Measurements from ENCODE around the gene CUL3.
A peak's percentile ranks its signal among the peaks of the same experiment; 100 is the strongest.

Gene CUL3

DNA sequence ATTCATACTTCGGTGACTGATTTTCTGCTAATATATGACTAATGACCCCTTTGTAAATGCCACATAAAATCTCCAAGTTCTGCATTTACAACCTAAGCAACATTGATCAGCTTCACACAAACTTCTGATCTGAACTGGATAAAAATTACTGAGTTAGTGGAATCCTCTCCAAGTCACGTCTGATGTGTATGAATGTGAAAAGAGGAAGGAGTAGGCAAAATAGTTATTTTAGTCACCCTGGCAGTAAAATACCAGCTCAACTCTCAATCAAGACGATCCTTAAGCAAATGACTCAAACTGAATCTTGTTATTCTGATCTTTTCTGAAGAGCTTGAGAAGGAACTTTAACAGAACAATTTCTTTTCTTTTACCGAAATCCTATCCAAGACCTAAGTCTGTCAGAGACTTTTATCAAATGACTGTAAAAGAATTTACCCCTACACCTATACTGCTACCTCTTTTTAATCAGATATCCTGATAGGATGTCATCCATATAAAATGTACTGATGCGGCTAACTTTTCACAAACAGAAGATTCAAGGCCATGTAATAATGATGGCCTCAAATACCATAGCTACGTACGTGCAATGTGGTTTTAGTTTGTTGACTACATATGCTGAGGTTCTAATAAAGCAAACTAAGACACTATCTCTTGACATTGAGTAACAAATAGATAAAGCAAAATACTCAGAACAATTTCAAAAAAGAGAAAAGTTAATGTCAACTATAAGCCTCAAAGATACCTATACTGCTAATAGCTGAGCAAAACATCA is 23.7 kb downstream of the CUL3 start:
- no peak overlapping the region for H3K23ac ChIP-seq (ENCODE audit: low read length in 2 of 2)
- no peak overlapping the region for H2BK15ac ChIP-seq (ENCODE audit: low read depth, poor library complexity, severe bottlenecking)
- H3K79me1 ChIP-seq (replicated peaks; ENCODE audit: low read length, poor library complexity, severe bottlenecking) = peaks cover 3% of the 10 kb centered on the region
- H3K14ac ChIP-seq (ENCODE audit: low read length in 2 of 2) = no peak overlapping the region
- H3K4ac ChIP-seq (ENCODE audit: low read depth in 1 of 2, low read length in 2 of 2) = no peak overlapping the region
- H3K4me1 ChIP-seq (ENCODE audit: control insufficient read depth, insufficient read depth, low read depth, low read length) = no peaks in the 10 kb centered on the region
- DNase-seq = no peak
- no peak overlapping the region for H2BK120ac ChIP-seq (ENCODE audit: low read depth, low read length)
- no peak overlapping the region for H3K4me3 ChIP-seq (ENCODE audit: insufficient read depth in 1 of 2, low read depth in 1 of 2, low read length in 2 of 2)
- H3K27me3 ChIP-seq (ENCODE audit: control insufficient read depth in 1 of 2, insufficient read depth in 1 of 2, low read length in 2 of 2) = no peaks in the 10 kb centered on the region
- no peak overlapping the region for H3K4me2 ChIP-seq (ENCODE audit: low read length, poor library complexity, severe bottlenecking)
- H2BK5ac ChIP-seq (ENCODE audit: low read depth, low read length, poor library complexity, severe bottlenecking) = no peak overlapping the region
- H3K36me3 ChIP-seq (ENCODE audit: control insufficient read depth in 1 of 2, insufficient read depth in 2 of 2, low read depth in 1 of 2, low read length in 2 of 2) = peaks cover 0 to 10% of the 10 kb centered on the region in 2 experiments
- H3K9ac ChIP-seq (ENCODE audit: low read length) = no peak overlapping the region
- H2BK12ac ChIP-seq (ENCODE audit: low read length in 2 of 2) = no peak overlapping the region
- H2AK5ac ChIP-seq (ENCODE audit: low read length, severe bottlenecking) = no peak overlapping the region
- no peak overlapping the region for H4K91ac ChIP-seq (ENCODE audit: low read length)
- 72% methylated on average over 6 of the region's 7 CpGs for WGBS
- no peak overlapping the region for H2AFZ ChIP-seq (ENCODE audit: low read depth, low read length)
- no peak overlapping the region for H3K27ac ChIP-seq (ENCODE audit: low read length, poor library complexity, severe bottlenecking)
- no peak overlapping the region for H3K18ac ChIP-seq (ENCODE audit: low read depth in 1 of 2, low read length in 2 of 2)
- H3K9me3 ChIP-seq (ENCODE audit: control insufficient read depth, low read length) = peaks cover 5% of the 10 kb centered on the region
- H4K8ac ChIP-seq (ENCODE audit: low read length) = no peak overlapping the region

DNA sequence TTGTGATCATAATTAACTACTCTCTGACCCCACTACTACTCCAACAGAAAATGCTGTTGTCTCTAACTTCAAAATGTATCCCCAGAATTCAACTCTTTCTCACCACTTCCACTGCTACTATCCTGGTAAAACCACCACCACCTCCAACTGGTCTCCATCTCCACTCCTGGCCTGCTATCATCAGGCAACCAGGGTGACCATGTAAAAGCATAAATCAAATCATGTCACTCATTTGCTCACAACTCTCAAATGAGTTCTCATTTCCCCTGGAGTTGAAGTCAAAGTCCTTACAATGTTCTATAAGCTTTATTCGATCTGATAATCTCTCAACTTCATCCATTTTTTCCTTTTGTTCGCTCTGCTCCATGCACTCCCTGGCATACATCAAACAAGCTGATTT is 24.6 kb downstream of the CUL3 start:
- H3K9me3 ChIP-seq (ENCODE audit: control insufficient read depth, low read length) = no peaks in the 10 kb centered on the region
- peaks cover 3% of the 10 kb centered on the region for H3K79me1 ChIP-seq (replicated peaks; ENCODE audit: low read length, poor library complexity, severe bottlenecking)
- no peaks in the 10 kb centered on the region for H3K4me1 ChIP-seq (ENCODE audit: control insufficient read depth, insufficient read depth, low read depth, low read length)
- no peak overlapping the region for H3K27ac ChIP-seq (ENCODE audit: low read length, poor library complexity, severe bottlenecking)
- DNase-seq = no peak
- no peak overlapping the region for H3K23ac ChIP-seq (ENCODE audit: low read length in 2 of 2)
- no peak overlapping the region for H4K8ac ChIP-seq (ENCODE audit: low read length)
- WGBS = 99% methylated on average over 2 of the region's 2 CpGs
- H3K18ac ChIP-seq (ENCODE audit: low read depth in 1 of 2, low read length in 2 of 2) = no peak overlapping the region
- no peak overlapping the region for H3K4ac ChIP-seq (ENCODE audit: low read depth in 1 of 2, low read length in 2 of 2)
- no peaks in the 10 kb centered on the region for H3K27me3 ChIP-seq (ENCODE audit: control insufficient read depth in 1 of 2, insufficient read depth in 1 of 2, low read length in 2 of 2)
- H3K9ac ChIP-seq (ENCODE audit: low read length) = no peak overlapping the region
- no peak overlapping the region for H2BK15ac ChIP-seq (ENCODE audit: low read depth, poor library complexity, severe bottlenecking)
- no peak overlapping the region for H3K14ac ChIP-seq (ENCODE audit: low read length in 2 of 2)
- H2BK5ac ChIP-seq (ENCODE audit: low read depth, low read length, poor library complexity, severe bottlenecking) = no peak overlapping the region
- H2BK120ac ChIP-seq (ENCODE audit: low read depth, low read length) = no peak overlapping the region
- no peak overlapping the region for H4K91ac ChIP-seq (ENCODE audit: low read length)
- no peak overlapping the region for H2AK5ac ChIP-seq (ENCODE audit: low read length, severe bottlenecking)
- no peak overlapping the region for H3K4me3 ChIP-seq (ENCODE audit: insufficient read depth in 1 of 2, low read depth in 1 of 2, low read length in 2 of 2)
- no peak overlapping the region for H2BK12ac ChIP-seq (ENCODE audit: low read length in 2 of 2)
- no peak overlapping the region for H3K4me2 ChIP-seq (ENCODE audit: low read length, poor library complexity, severe bottlenecking)
- no peak overlapping the region for H2AFZ ChIP-seq (ENCODE audit: low read depth, low read length)
- H3K36me3 ChIP-seq (ENCODE audit: control insufficient read depth in 1 of 2, insufficient read depth in 2 of 2, low read depth in 1 of 2, low read length in 2 of 2) = peaks cover 0 to 4% of the 10 kb centered on the region in 2 experiments

DNA sequence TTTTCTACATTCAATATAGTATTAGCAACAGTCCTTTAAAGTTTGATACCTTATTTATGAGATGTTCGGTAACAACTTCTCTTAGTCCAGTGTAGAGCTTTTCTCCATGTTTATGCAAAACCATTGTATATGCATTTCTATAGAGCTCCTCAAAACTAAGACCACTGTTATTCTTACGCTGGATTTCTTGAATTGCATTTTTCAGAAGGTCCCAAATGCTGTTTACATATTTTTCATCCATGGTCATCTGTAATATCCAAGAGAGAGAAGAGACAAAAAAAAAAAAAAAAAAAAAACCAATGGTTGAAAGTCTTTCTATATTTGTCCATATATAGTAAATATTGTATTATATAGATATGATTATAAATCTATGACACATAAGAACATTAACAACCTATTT is 27.6 kb downstream of the CUL3 start:
- H3K27me3 ChIP-seq (ENCODE audit: control insufficient read depth in 1 of 2, insufficient read depth in 1 of 2, low read length in 2 of 2) = no peaks in the 10 kb centered on the region
- H3K23ac ChIP-seq (ENCODE audit: low read length in 2 of 2) = no peak overlapping the region
- no peak overlapping the region for H3K27ac ChIP-seq (ENCODE audit: low read length, poor library complexity, severe bottlenecking)
- H3K14ac ChIP-seq (ENCODE audit: low read length in 2 of 2) = no peak overlapping the region
- DNase-seq = no peak
- H2AFZ ChIP-seq (ENCODE audit: low read depth, low read length) = no peak overlapping the region
- H3K79me1 ChIP-seq (replicated peaks; ENCODE audit: low read length, poor library complexity, severe bottlenecking) = peaks cover 4% of the 10 kb centered on the region
- H2BK120ac ChIP-seq (ENCODE audit: low read depth, low read length) = no peak overlapping the region
- H2BK12ac ChIP-seq (ENCODE audit: low read length in 2 of 2) = no peak overlapping the region
- H2BK5ac ChIP-seq (ENCODE audit: low read depth, low read length, poor library complexity, severe bottlenecking) = no peak overlapping the region
- H3K4ac ChIP-seq (ENCODE audit: low read depth in 1 of 2, low read length in 2 of 2) = no peak overlapping the region
- no peaks in the 10 kb centered on the region for H3K9me3 ChIP-seq (ENCODE audit: control insufficient read depth, low read length)
- no peaks in the 10 kb centered on the region for H3K4me1 ChIP-seq (ENCODE audit: control insufficient read depth, insufficient read depth, low read depth, low read length)
- no peak overlapping the region for H2AK5ac ChIP-seq (ENCODE audit: low read length, severe bottlenecking)
- no peak overlapping the region for H3K18ac ChIP-seq (ENCODE audit: low read depth in 1 of 2, low read length in 2 of 2)
- H3K36me3 ChIP-seq (ENCODE audit: control insufficient read depth in 1 of 2, insufficient read depth in 2 of 2, low read depth in 1 of 2, low read length in 2 of 2) = peaks cover 0 to 19% of the 10 kb centered on the region in 2 experiments
- H3K4me3 ChIP-seq (ENCODE audit: insufficient read depth in 1 of 2, low read depth in 1 of 2, low read length in 2 of 2) = no peak overlapping the region
- 100% methylated on average over 1 of the region's 2 CpGs for WGBS
- no peak overlapping the region for H3K9ac ChIP-seq (ENCODE audit: low read length)
- H2BK15ac ChIP-seq (ENCODE audit: low read depth, poor library complexity, severe bottlenecking) = no peak overlapping the region
- H4K91ac ChIP-seq (ENCODE audit: low read length) = no peak overlapping the region
- H4K8ac ChIP-seq (ENCODE audit: low read length) = no peak overlapping the region
- no peak overlapping the region for H3K4me2 ChIP-seq (ENCODE audit: low read length, poor library complexity, severe bottlenecking)

DNA sequence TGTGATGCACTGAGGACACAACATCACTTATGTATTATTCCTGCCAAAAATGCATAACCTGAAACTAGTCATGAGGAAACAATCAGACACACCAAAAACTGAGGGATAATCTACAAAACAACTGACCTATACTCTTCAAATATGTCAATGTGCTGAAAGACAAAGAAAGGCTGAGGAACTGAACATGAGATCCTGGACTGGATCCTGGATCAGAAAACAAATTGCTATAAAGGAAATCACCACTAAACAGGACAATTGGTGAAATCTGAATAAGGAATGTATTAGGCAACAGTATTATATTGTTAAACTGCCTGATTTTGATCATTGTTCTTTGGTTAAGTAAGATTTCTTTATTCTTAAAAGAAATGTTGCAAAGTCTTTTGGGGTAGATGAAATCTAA is 28.8 kb downstream of the CUL3 start:
- H2BK5ac ChIP-seq (ENCODE audit: low read depth, low read length, poor library complexity, severe bottlenecking) = no peak overlapping the region

More for the DNA sequence above, 28.8 kb downstream of the CUL3 start:
- Histone ChIP-seq H3K36me3 (ENCODE audit: control insufficient read depth in 1 of 2, insufficient read depth in 2 of 2, low read depth in 1 of 2, low read length in 2 of 2) (peaks cover 0 to 23% of the 10 kb centered on the region in 2 experiments), H2AFZ (ENCODE audit: low read depth, low read length) (no peak overlapping the region), H3K4me3 (ENCODE audit: insufficient read depth in 1 of 2, low read depth in 1 of 2, low read length in 2 of 2) (no peak overlapping the region), H3K23ac (ENCODE audit: low read length in 2 of 2) (no peak overlapping the region), H3K79me1 (replicated peaks; ENCODE audit: low read length, poor library complexity, severe bottlenecking) (peaks cover 5% of the 10 kb centered on the region), H4K8ac (ENCODE audit: low read length) (no peak overlapping the region), H3K9ac (ENCODE audit: low read length) (peak overlapping the region; percentile 45), H3K27me3 (ENCODE audit: control insufficient read depth in 1 of 2, insufficient read depth in 1 of 2, low read length in 2 of 2) (no peaks in the 10 kb centered on the region), H3K9me3 (ENCODE audit: control insufficient read depth, low read length) (no peaks in the 10 kb centered on the region), H3K4me1 (ENCODE audit: control insufficient read depth, insufficient read depth, low read depth, low read length) (no peaks in the 10 kb centered on the region), H3K4ac (ENCODE audit: low read depth in 1 of 2, low read length in 2 of 2) (no peak overlapping the region), H3K14ac (ENCODE audit: low read length in 2 of 2) (no peak overlapping the region), H2BK15ac (ENCODE audit: low read depth, poor library complexity, severe bottlenecking) (no peak overlapping the region), H4K91ac (ENCODE audit: low read length) (no peak overlapping the region), H3K18ac (ENCODE audit: low read depth in 1 of 2, low read length in 2 of 2) (no peak overlapping the region), H2BK12ac (ENCODE audit: low read length in 2 of 2) (no peak overlapping the region), H3K27ac (ENCODE audit: low read length, poor library complexity, severe bottlenecking) (peak overlapping the region; percentile 45), H2BK120ac (ENCODE audit: low read depth, low read length) (no peak overlapping the region), H3K4me2 (ENCODE audit: low read length, poor library complexity, severe bottlenecking) (no peak overlapping the region), H2AK5ac (ENCODE audit: low read length, severe bottlenecking) (no peak overlapping the region)
- DNase-seq = no peak

Measured in mesenchymal stem cell (in vitro differentiated cells and primary cell).